Fibroblast of peridontal ligament (primary cell): Measurements from ENCODE around the gene PNRC2.
"Not testable (repeated sequence)": the region's sequence is repeated elsewhere in the genome, so short reads cannot be mapped to it uniquely, and the experiment has no call there.

ENCODE experiments used
- DNase-seq: peaks from one replicate; pipeline ENCODE4 v3.0.0-alpha.2; 2010; ENCODE audit errors: extremely low read depth

PNRC2 gene

DNA sequence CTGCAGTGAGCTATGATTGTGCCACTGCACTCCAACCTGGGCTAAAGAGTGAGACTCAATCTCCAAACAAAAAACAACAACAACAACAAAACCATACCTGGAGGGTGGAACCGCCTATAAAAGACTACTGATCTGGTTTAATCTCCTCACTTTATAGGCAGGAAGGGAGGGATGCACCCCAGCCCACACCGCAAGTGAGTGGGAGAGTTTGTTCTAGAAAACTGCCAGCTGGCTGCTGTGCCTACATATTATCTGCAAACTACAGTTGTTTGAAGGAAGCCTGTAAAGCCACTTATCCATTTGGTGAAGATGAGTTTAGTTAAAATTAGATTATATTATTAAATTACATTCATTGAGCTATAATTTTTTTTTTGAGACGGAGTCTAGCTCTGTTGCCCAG, 29.6 kb downstream of the PNRC2 start:
- DNase-seq, result no peak

DNA sequence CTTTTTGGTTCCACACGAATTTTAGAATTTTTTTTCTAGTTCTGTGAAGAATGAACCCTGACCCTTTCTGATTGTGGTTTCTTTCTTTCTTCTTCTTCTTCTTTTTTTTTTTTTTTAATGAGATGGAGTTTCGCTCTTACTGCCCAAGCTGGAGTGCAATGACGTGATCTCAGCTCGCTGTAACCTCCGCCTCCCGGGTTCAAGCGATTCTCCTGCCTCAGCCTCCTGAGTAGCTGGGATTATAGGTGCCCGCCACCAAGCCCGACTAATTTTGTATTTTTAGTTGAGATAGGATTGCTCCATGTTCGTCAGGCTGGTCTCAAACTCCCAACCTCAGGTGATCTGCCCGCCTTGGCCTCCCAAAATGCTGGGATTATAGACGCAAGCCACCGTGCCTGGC, 32.4 kb downstream of the PNRC2 start:
- DNase-seq, result not testable (repeated sequence)

DNA sequence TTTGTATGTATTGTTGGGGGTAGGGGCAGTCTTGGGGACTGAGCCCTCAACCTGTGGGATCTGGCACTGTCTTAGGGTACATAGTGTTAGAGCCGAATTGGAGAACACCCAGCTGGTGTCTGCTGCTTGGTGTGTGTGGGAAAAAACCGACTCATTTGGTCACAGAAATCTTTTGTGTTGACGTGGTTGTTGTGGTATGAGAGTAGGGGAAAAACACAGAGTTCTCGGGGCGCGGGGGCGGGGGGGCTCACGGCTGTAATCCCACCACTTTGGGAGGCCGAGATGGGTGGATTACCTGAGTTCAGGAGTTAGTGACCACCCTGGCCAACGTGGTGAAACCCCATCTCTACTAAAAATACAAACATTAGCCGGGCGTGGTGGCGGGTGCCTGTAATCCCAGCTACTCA, 35.8 kb downstream of the PNRC2 start:
- no peak for DNase-seq

DNA sequence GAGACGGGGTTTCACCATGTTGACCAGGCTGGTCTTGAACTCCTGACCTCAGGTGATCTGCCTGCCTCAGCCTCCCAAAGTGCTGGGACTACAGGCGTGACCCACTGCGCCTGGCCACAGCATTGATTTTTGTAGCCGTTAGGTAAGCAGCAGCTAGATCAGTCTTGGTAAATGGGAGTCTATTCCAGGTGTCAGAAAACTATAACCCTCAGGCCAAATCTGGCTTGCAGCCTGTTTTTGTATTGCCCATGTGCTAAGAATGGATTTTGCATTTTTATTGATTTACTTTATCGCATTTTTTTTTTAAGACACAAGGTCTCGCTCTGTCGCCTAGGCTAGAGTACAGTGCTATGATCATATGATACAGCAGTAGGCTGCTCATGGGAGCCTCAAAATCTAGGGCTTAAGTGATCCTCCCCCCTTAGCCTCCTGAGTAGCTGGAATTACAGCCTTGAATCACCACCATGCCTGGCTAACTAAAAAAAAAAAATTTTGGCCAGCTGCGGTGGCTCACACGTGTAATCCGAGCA, 37.1 kb downstream of the PNRC2 start:
- DNase-seq, result no peak

DNA sequence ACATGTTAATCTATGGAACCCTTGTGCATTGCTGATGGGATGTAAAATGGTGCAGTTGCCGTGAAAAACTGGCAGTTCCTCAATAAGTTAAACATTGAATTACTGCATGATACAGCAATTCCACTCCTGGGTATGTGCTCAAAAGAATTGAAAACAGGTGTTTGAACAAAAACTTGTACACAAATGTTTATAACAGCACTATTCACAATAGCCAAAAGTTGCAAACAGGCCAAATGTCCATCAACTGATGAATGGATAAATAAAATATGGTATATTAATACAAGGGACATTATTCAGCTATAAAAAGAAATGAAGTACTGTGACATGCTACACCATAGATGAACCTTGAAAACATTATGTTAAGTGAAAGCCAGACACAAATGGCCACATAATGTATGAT, 38.2 kb downstream of the PNRC2 start:
- peak; percentile 29 for DNase-seq

DNA sequence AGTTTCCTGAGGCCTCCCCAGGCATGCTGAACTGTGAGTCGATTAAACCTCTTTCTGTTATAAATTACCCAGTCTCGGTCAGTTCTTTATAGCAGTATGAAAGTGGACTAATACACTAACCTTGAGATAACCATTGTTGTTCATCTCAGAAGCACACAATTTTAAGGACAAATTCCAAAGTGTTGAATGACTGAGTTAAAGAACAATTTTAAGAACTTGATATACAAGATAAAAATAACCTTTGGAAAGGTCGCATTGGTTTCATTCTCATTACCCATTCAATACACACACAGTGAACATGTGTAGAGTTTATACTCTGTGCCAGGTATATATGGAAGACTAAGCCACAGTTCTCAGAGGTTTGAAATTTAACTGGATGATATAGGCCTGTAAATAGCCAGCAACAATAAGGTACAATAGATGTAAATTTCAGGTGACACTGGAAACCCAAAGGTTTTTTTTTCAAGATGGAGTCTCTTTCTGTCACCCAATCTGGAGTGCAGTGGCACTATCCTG, 39.6 kb downstream of the PNRC2 start:
- no peak for DNase-seq

DNA sequence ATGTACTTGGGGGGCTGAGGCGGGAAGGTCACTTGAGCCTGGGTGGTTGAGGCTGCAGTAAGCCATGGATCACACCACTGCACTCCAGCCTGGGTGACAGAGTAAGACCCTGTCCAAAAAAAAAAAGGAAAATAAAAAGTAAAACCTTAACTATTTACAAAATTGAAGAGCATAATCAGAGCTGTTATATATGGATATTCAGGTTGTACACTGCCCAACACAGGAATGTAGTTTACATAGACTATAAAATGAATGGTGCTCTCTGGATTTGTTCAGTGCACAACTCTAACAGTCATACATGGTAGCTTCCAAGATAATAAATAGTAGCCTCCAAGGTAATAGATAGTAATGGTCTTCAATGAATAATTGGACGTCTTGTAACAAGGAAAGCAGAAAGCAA, 43.1 kb downstream of the PNRC2 start:
- no peak for DNase-seq

DNA sequence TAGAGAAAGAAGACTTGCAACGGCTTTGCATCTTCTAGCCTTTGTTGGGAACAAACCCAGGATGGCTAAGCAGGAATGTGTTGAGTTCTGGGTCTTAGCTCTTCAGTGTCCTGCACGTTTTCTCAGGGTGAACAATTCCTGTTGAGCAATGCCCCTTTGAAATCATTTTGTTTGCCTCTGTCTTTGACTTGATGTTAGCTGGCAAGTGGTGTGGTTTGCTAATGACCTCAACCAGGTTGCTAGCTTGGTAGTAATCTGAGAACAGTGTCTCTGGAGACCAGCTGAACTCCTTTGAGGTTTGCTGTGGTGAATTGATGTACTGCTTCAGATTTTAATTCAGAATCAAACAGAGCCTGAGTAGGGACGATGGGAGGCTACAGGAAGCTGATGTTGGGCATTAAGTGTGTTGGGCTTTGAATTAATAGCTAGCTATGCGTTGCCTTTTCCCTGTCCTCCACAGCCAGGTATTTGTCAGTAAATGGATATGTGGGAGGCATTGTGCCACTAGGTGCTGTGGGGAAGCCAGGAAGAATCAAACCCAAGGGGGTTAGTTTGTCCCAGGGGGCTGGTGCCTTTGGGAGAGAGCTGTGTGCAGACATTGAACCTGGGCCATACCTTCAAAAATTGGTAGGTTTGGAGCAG, 43.8 kb downstream of the PNRC2 start:
- DNase-seq, result peak; percentile 78

- no peak for DNase-seq
Measured at GRCh38 chr1:24004132-24004531, 44.5 kb downstream of the PNRC2 start.

GRCh38 chr1:24005163-24005562, 45.5 kb downstream of the PNRC2 start:
- no peak for DNase-seq

- DNase-seq, result no peak
Measured at GRCh38 chr1:24007079-24007478, 47.5 kb downstream of the PNRC2 start.

GRCh38 chr1:24008574-24009184, 49.1 kb downstream of the PNRC2 start:
- peak; percentile 82 for DNase-seq

DNA sequence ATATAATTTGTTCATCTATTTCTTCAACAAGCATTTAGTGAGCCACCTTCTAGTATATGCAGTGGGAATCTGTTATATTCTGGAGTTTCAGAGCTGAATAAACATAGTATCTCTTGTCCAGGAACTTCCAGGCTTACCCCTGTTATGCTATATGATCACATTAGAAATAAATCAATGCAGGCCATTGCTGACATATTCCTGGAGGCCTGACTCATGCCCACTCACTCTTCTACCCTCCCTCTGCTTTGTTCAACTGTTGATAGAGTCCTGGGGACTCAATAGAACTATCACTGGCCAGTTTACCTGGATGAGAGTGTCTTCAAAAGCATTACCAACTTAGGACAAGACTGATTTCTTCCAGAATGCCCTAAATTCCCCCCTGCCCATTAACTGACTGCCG, 49.8 kb downstream of the PNRC2 start:
- peak; percentile 18 for DNase-seq

- no peak for DNase-seq
Measured at GRCh38 chr1:24010650-24011049, 51.0 kb downstream of the PNRC2 start.

- DNase-seq, result not testable (repeated sequence)
Measured at GRCh38 chr1:24012878-24013277, 53.2 kb downstream of the PNRC2 start.
